CD4-positive, alpha-beta memory T cell (primary cell): Measurements from ENCODE around the gene ARL5A. TPM values are rescaled to one million over a fixed set of nuclear protein-coding genes. Genes with fewer than 3 reads are reported as not detected.

Experiments used
- CTCF ChIA-PET: fragments of 350-600 bp; sonication (Branson Sonifier 250); formaldehyde crosslinking; loops from one replicate; lab custom pipeline; 2021; ENCODE audit warnings: inconsistent platforms; ENCODE audit not compliant: partially characterized antibody; lab: Charles Lee
- POLR2A ChIA-PET: fragments of 350-600 bp; sonication (Branson Sonifier 250); formaldehyde crosslinking; loops from one replicate; lab custom pipeline; 2021; ENCODE audit not compliant: partially characterized antibody; lab: Charles Lee
- DNase-seq, 5 donors: peaks; one replicate each; pipeline versions ENCODE4 v3.0.0 to v3.0.0-alpha.2; 2020 to 2022; ENCODE audit warnings: mixed read lengths in 1 of 5
- H3K27ac ChIP-seq: one replicate; pipeline ENCODE4 v1.7.0; 2013; ENCODE audit warnings: low read depth, low read length
- H3K27me3 ChIP-seq: 2 replicates; pipeline ENCODE4 v1.7.0; 2013; ENCODE audit warnings: mild to moderate bottlenecking, low read length, moderate library complexity; ENCODE audit not compliant: insufficient read depth
- H3K36me3 ChIP-seq: 2 replicates; pipeline ENCODE4 v1.7.0; 2013; ENCODE audit warnings: mild to moderate bottlenecking, low read length, moderate library complexity; ENCODE audit not compliant: insufficient read depth
- H3K4me1 ChIP-seq: 2 replicates; pipeline ENCODE4 v1.7.0; 2013; ENCODE audit warnings: mild to moderate bottlenecking, low read length, moderate library complexity; ENCODE audit not compliant: insufficient read depth
- H3K4me3 ChIP-seq, 2 donors: one replicate each; pipeline ENCODE4 v1.7.0; 2013; ENCODE audit warnings: low read length in 2 of 2, mild to moderate bottlenecking in 1 of 2
- H3K9me3 ChIP-seq, 2 donors: one replicate each; pipeline ENCODE4 v1.7.0; 2013; ENCODE audit warnings: low read length in 2 of 2, control low read depth in 1 of 2; ENCODE audit not compliant: control insufficient read depth in 1 of 2
- H3K27ac Mint-ChIP-seq, 7 donors: one replicate each; pipeline ENCODE4 v1.8.0; 2020 to 2021; ENCODE audit warnings: mixed read lengths in 7 of 7, mild to moderate bottlenecking in 6 of 7, inconsistent platforms in 3 of 7, moderate library complexity in 3 of 7
- H3K27me3 Mint-ChIP-seq, 2 donors: one replicate each; pipeline ENCODE4 v1.8.0; 2020 to 2021; ENCODE audit warnings: mixed read lengths in 2 of 2
- H3K36me3 Mint-ChIP-seq, 2 donors: one replicate each; pipeline ENCODE4 v1.8.0; 2020 to 2021; ENCODE audit warnings: mixed read lengths in 2 of 2, inconsistent platforms in 1 of 2, mild to moderate bottlenecking in 1 of 2
- H3K4me1 Mint-ChIP-seq, 4 donors: one replicate each; pipeline ENCODE4 v1.8.0; 2020 to 2021; ENCODE audit warnings: mixed read lengths in 4 of 4, mild to moderate bottlenecking in 1 of 4
- H3K4me3 Mint-ChIP-seq, 8 donors: one replicate each; pipeline ENCODE4 v1.8.0; 2020 to 2021; ENCODE audit warnings: mixed read lengths in 8 of 8, mild to moderate bottlenecking in 7 of 8, moderate library complexity in 6 of 8, inconsistent platforms in 3 of 8
- H3K9me3 Mint-ChIP-seq, 8 donors: one replicate each; pipeline ENCODE4 v1.8.0; 2020 to 2021; ENCODE audit warnings: mixed read lengths in 8 of 8, mild to moderate bottlenecking in 5 of 8, inconsistent platforms in 3 of 8, moderate library complexity in 1 of 8
- intact Hi-C: fragments of 100-400 bp; cut with micrococcal nuclease; formaldehyde crosslinking; loops from one replicate; pipeline ENCODE4 v1.15.1; 2023
- polyA plus RNA-seq, 2 donors: library from polyadenylated mRNA; unstranded; fragments of 300-500 nt; fragmentation: Illumina TruSeq; gene quantifications; one replicate each; pipeline ENCODE4 v1.2.3, GENCODE V29; 2021
- total RNA-seq, 2 experiments: library from RNA; stranded (reverse); gene quantifications; one replicate each; pipeline ENCODE4 v1.2.3, GENCODE V29; 2021

Gene ARL5A
- total and polyA plus RNA-seq, 4 experiments from 2014 or later, result 40.9 to 64.0 (median 51.3) TPM

DNA sequence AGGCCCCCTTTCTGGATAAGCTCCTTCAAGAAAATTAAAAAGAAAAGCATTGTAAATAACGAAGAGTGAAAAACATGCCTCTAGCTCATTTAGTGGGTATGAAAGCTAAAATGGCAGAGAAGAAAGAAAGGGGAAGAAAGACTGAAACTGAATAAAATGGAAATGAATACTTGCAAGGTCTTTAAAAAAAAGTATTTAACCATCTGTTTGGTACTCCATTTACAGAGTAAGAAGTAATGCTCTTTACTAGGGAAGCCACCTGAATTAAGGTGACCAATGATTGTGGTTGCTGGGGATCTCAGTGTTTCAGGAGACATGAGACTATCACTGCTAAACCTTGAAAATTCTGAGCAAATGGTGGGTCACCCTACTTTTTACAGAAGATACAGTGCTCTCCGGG lies 17.7 kb upstream of the ARL5A start:
- peaks cover 0 to 2% of the 10 kb centered on the region in 2 donors for H3K27me3 Mint-ChIP-seq
- Histone ChIP-seq H3K36me3 (no peaks in the 10 kb centered on the region), H3K4me3 (no peak overlapping the region), H3K4me1 (no peaks in the 10 kb centered on the region), H3K27ac (no peak overlapping the region), H3K27me3 (no peaks in the 10 kb centered on the region), H3K9me3 (no peaks in the 10 kb centered on the region)
- no peak overlapping the region for H3K27ac Mint-ChIP-seq
- POLR2A ChIA-PET, result no interaction called here
- H3K4me1 Mint-ChIP-seq, result no peaks in the 10 kb centered on the region
- H3K36me3 Mint-ChIP-seq, result no peaks in the 10 kb centered on the region
- intact Hi-C loops, result no loop called here
- no peaks in the 10 kb centered on the region for H3K9me3 Mint-ChIP-seq
- DNase-seq, result no peak
- CTCF ChIA-PET, result no interaction called here
- no peak overlapping the region for H3K4me3 Mint-ChIP-seq

DNA sequence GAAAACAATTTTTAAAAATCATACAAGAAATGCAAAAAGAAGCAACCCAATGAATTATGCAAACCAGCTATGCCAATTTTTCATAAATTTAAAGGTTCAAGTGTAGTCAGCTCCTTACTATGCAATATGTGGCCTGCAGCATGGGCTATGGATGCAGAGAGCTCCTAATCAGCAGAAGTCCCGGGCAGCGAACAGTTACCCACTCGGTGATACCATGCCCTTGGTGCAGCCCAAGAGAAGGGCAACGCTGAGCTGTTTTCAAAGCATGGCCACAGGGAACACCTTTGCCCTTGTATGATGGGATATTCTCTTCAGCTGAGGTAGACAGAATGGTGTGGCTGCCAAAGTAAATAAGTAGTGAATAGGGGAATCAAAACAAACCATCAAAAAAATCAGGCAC lies 17.3 kb upstream of the ARL5A start:
- Histone ChIP-seq H3K4me3 (no peak overlapping the region), H3K27ac (no peak overlapping the region), H3K27me3 (no peaks in the 10 kb centered on the region), H3K9me3 (no peaks in the 10 kb centered on the region), H3K4me1 (no peaks in the 10 kb centered on the region), H3K36me3 (no peaks in the 10 kb centered on the region)
- Mint-ChIP-seq H3K4me1 (no peaks in the 10 kb centered on the region), H3K27ac (no peak overlapping the region), H3K27me3 (peaks cover 0 to 2% of the 10 kb centered on the region in 2 donors), H3K9me3 (no peaks in the 10 kb centered on the region), H3K4me3 (no peak overlapping the region), H3K36me3 (no peaks in the 10 kb centered on the region)
- POLR2A ChIA-PET, result no interaction called here
- DNase-seq, result no peak
- CTCF ChIA-PET, result no interaction called here
- intact Hi-C loops, result no loop called here

DNA sequence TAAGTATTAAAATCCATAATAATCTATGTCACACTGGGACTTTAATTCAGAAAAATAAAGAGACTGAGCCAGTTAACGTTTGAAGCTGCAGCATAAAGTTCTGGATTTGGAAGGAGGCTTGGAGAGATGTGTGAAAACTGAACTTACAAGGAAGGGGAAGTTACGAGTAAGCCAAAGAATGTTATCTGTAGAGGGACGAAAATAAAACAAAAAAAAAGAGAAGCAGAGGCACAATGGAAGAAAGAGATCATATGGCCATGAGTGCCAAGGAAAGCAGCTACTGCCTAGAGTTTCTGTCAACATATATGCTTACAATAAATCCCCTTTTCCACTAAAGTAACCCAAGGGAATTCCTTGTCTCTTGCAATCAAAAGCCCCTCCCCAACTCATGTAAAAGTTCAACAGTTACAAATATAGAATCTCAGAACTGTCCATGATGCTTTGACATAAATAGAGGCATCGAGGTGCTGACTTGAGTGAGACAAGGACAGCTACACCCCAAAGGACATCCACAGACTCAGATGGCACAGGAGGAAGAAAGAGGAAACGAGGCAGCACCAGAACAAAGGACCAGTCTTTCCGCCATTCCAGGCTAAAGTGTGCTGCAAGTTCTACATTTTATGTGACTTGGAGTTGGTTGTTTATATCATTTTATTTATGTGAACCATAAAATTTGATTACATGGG lies 16.1 kb upstream of the ARL5A start:
- Histone ChIP-seq H3K4me1 (no peaks in the 10 kb centered on the region), H3K4me3 (no peak overlapping the region), H3K9me3 (no peaks in the 10 kb centered on the region), H3K27ac (no peak overlapping the region), H3K36me3 (no peaks in the 10 kb centered on the region), H3K27me3 (no peaks in the 10 kb centered on the region)
- POLR2A ChIA-PET, result no interaction called here
- Mint-ChIP-seq H3K27ac (peak overlapping the region in 1 of 7 donors; percentile 25), H3K9me3 (no peaks in the 10 kb centered on the region), H3K27me3 (peaks cover 0 to 2% of the 10 kb centered on the region in 2 donors), H3K36me3 (no peaks in the 10 kb centered on the region), H3K4me3 (no peak overlapping the region), H3K4me1 (no peaks in the 10 kb centered on the region)
- CTCF ChIA-PET, result no interaction called here
- DNase-seq, result no peak
- intact Hi-C loops, result no loop called here

DNA sequence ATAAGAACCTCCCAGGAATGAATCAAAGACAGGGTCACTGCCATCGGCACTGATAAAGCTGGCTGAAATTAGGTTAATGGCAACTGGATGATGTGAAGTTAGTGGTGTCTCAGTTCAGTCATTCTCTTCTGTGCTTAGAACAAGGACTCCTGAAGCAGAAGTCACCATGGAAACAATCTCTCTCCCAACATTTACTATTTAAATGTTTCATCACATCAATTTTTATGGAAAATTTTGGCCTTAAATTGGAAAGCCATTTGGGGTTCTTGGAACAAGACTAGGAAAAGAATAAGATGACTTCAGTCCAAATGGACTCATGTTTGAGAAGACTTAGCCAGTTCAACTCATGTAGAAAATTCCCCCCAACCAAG lies 15.5 kb upstream of the ARL5A start:
- peaks cover 0 to 2% of the 10 kb centered on the region in 2 donors for H3K27me3 Mint-ChIP-seq
- H3K27me3 ChIP-seq, result no peaks in the 10 kb centered on the region
- H3K9me3 ChIP-seq, result no peaks in the 10 kb centered on the region
- DNase-seq, result no peak
- H3K4me1 Mint-ChIP-seq, result no peaks in the 10 kb centered on the region
- no peak overlapping the region for H3K4me3 Mint-ChIP-seq
- no peaks in the 10 kb centered on the region for H3K36me3 ChIP-seq
- ChIA-PET CTCF (no interaction called here), POLR2A (no interaction called here)
- intact Hi-C loops, result no loop called here
- no peak overlapping the region for H3K27ac ChIP-seq
- H3K4me3 ChIP-seq, result no peak overlapping the region
- H3K4me1 ChIP-seq, result no peaks in the 10 kb centered on the region
- no peak overlapping the region for H3K27ac Mint-ChIP-seq
- H3K9me3 Mint-ChIP-seq, result no peaks in the 10 kb centered on the region
- no peaks in the 10 kb centered on the region for H3K36me3 Mint-ChIP-seq

DNA sequence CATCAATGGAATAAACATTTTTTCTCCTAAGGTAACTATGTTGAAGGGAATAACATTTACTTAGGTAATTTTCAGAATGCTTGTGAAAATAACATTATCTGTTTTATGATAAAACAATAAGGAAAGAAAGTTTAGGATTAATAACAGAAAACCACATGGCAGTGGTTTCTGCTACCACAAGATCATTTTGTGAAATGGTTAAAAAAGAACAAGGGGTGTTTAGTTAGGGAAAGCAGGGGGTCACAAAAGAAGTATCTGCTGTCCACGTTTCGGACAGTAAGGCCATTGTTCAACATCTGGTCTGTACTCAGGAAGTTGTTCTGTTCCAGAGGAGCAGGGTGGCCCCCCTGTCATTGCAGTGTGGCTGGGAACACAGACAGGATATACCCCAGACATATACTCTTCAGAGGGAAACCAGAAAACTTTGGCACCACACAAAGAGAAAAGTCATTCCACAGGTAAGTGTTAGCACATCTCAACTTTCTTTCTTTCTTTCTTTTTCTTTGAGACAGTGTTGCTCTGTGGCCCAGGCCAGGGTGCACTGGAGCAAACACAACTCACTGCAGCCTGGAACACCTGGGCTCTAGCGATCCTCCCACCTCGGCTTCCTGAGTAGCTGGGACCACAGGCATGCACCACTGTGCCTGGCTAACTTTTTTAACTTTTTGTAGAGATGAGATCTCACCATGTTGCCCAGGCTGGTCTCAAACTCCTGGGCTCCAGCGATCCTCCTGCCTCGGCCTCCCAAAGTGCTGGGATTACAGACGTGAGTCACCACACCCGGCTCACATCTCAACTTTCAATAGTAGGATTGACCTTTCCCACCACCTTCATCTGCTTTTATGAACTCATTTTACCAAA lies 14.8 kb upstream of the ARL5A start:
- Mint-ChIP-seq H3K4me1 (no peaks in the 10 kb centered on the region), H3K36me3 (no peaks in the 10 kb centered on the region), H3K4me3 (no peak overlapping the region), H3K27ac (no peak overlapping the region), H3K27me3 (peaks cover 0 to 2% of the 10 kb centered on the region in 2 donors), H3K9me3 (no peaks in the 10 kb centered on the region)
- H3K4me3 ChIP-seq, result no peak overlapping the region
- CTCF ChIA-PET, result no interaction called here
- POLR2A ChIA-PET, result no interaction called here
- no peak for DNase-seq
- no peak overlapping the region for H3K27ac ChIP-seq
- H3K27me3 ChIP-seq, result no peaks in the 10 kb centered on the region
- no peaks in the 10 kb centered on the region for H3K9me3 ChIP-seq
- intact Hi-C loops, result no loop called here
- no peaks in the 10 kb centered on the region for H3K36me3 ChIP-seq
- H3K4me1 ChIP-seq, result no peaks in the 10 kb centered on the region

DNA sequence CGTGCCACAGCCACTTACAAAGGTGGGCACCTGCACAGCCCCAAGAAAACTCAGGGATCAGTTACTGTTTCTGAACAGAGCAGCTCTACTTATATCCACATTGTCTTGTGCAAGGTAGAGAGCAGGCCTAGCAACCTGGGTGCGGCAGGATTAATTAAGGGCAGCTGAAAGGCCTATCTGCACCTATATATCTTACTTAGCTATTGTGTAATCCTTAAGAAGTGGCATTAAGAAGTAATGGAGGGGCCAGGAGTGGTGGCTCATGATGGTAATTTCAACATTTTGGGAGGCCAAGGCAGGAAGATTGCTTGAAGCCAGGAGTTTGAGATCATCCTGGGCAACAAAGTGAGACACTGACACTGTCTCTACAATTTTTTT lies 12.8 kb upstream of the ARL5A start:
- Mint-ChIP-seq H3K36me3 (no peaks in the 10 kb centered on the region), H3K4me3 (no peak overlapping the region), H3K27me3 (peaks cover 0 to 2% of the 10 kb centered on the region in 2 donors), H3K4me1 (no peaks in the 10 kb centered on the region), H3K27ac (no peak overlapping the region), H3K9me3 (no peaks in the 10 kb centered on the region)
- no peak overlapping the region for H3K4me3 ChIP-seq
- ChIA-PET CTCF (no interaction called here), POLR2A (no interaction called here)
- no peaks in the 10 kb centered on the region for H3K36me3 ChIP-seq
- no peaks in the 10 kb centered on the region for H3K9me3 ChIP-seq
- no peak for DNase-seq
- no peaks in the 10 kb centered on the region for H3K27me3 ChIP-seq
- H3K4me1 ChIP-seq, result no peaks in the 10 kb centered on the region
- H3K27ac ChIP-seq, result no peak overlapping the region
- intact Hi-C loops, result no loop called here

DNA sequence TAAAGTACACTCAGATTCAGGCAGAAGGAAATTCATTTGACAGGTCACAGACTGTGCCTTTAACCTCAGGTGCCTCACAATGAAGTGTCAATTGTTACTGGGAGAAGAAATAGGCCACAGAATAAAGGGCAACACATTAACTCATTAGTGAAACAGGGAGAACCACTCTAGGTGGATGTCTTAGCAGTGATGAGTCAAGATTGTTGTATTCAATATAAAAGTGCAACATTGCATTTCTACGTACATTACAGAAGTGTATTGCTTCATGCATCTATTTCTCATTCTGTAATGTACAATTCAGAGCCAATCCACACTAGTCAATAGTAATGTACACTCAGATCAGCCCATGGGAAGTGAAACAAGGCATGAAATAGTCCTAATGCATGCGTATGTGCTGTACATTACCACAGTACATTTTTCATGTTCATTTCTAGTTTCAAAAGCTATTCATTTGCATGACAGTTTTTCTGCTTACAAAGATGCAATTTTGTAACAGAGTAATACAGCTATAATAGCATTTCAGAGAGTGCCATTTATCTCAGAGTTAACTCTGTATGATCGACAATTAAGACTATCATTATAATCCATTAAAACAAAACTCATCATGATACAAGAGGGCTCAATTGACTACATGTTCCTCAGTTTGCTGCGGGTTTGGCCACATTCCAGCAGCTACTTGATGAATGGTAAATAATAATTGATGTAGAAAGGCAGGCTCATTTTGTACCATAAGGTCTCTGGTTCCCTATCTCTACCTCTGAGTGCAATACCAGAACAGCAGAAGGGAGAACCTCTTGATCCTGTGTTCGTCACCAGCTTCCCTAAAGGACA lies 12.2 kb upstream of the ARL5A start:
- H3K27me3 Mint-ChIP-seq, result peaks cover 0 to 2% of the 10 kb centered on the region in 2 donors
- no peak overlapping the region for H3K4me3 Mint-ChIP-seq
- Histone ChIP-seq H3K27me3 (no peaks in the 10 kb centered on the region), H3K36me3 (no peaks in the 10 kb centered on the region), H3K4me3 (no peak overlapping the region), H3K9me3 (no peaks in the 10 kb centered on the region), H3K27ac (no peak overlapping the region), H3K4me1 (no peaks in the 10 kb centered on the region)
- intact Hi-C loops, result no loop called here
- no peak for DNase-seq
- no peaks in the 10 kb centered on the region for H3K4me1 Mint-ChIP-seq
- POLR2A ChIA-PET, result no interaction called here
- CTCF ChIA-PET, result no interaction called here
- no peaks in the 10 kb centered on the region for H3K36me3 Mint-ChIP-seq
- no peak overlapping the region for H3K27ac Mint-ChIP-seq
- no peaks in the 10 kb centered on the region for H3K9me3 Mint-ChIP-seq
